Testis (tissue), 3 donors: ENCODE results near the gene MAP2K4. TPM values are rescaled to one million over a fixed set of nuclear protein-coding genes. Genes with fewer than 3 reads are reported as not detected.

Source experiments
- DNase-seq: peaks from one replicate; pipeline ENCODE4 v3.0.0-alpha.2; 2019
- H3K27ac ChIP-seq, 2 donors: fragments of 200-600 bp; sonication (generic); one replicate each; pipeline ENCODE4 v1.5.1; 2019
- H3K27me3 ChIP-seq: fragments of 200-600 bp; sonication (generic); one replicate; pipeline ENCODE4 v1.5.1; 2019
- H3K36me3 ChIP-seq: fragments of 200-600 bp; sonication (generic); one replicate; pipeline ENCODE4 v1.5.1; 2017; ENCODE audit warnings: low read depth; ENCODE audit errors: missing control alignments
- H3K4me1 ChIP-seq: fragments of 200-600 bp; sonication (generic); one replicate; pipeline ENCODE4 v1.5.1; 2019
- H3K4me3 ChIP-seq, 2 donors: fragments of 200-600 bp; sonication (generic); one replicate each; pipeline ENCODE4 v1.5.1; 2017 to 2019
- H3K9me3 ChIP-seq: fragments of 200-600 bp; sonication (generic); one replicate; pipeline ENCODE4 v1.5.1; 2017
- CTCF ChIP-seq, 3 experiments: fragments of 450-650 bp in 2 of 3; fragments of 200-600 bp in 1 of 3; sonication (generic) in 1 of 3; IDR thresholded peaks; one replicate each; pipeline ENCODE4 v1.5.1; 2016 to 2019; ENCODE audit warnings: antibody characterized with exemption in 3 of 3, mild to moderate bottlenecking in 2 of 3, moderate library complexity in 1 of 3
- POLR2A ChIP-seq: fragments of 450-650 bp; IDR thresholded peaks from one replicate; pipeline ENCODE4 v1.6.1; 2017; ENCODE audit warnings: antibody characterized with exemption, mild to moderate bottlenecking, moderate library complexity
- WGBS, 2 donors: methylation state at CpG; one replicate each; pipeline ENCODE4 v1.1.5; 2018; 5-methylcytosine and 5-hydroxymethylcytosine counted together
- intact Hi-C: fragments of 100-400 bp; cut with DNase I; formaldehyde crosslinking; loops from one replicate; pipeline ENCODE4 v1.15.1; 2023; ENCODE audit warnings: low total_unique reads
- polyA plus RNA-seq: library from polyadenylated mRNA; stranded (reverse); fragments of 350-450 nt; fragmentation: Illumina TruSeq; extraction: RNeasy Lipid Tissue Mini Kit (QIAGEN cat#74804); gene quantifications from one replicate; pipeline ENCODE4 v1.2.3, GENCODE V29; 2014; ENCODE audit warnings: low read depth, low replicate concordance; ENCODE audit not compliant: insufficient read depth
- total RNA-seq, 2 donors: library from RNA; depleted of rRNA; stranded (reverse); fragments of >200 nt; gene quantifications; one replicate each; pipeline ENCODE4 v1.2.3, GENCODE V29; 2016

MAP2K4 gene
- total and polyA plus RNA-seq, 3 donors from 2014 or later, result 22.4 to 47.7 (median 46.3) TPM

GRCh38 chr17:12021623-12022140 lies 1.0 kb downstream of the MAP2K4 start:
- 0% methylated on average over 3 of the region's 3 CpGs for WGBS, 2 donors
- TF ChIP-seq POLR2A, result no peak
- no peak for TF ChIP-seq CTCF (IDR thresholded peaks at IDR 0.05)
- intact Hi-C loops, result no loop called here
- no peak for DNase-seq
- peak overlapping the region; percentile 86 to 99 for H3K4me3 ChIP-seq
- no peaks in the 10 kb centered on the region for H3K9me3 ChIP-seq
- peak overlapping the region; percentile 79 to 91 for H3K27ac ChIP-seq
- peaks cover 14% of the 10 kb centered on the region for H3K4me1 ChIP-seq
- H3K27me3 ChIP-seq, result no peaks in the 10 kb centered on the region
- H3K36me3 ChIP-seq, result no peaks in the 10 kb centered on the region

- Histone ChIP-seq H3K9me3 (no peaks in the 10 kb centered on the region), H3K27ac (no peak overlapping the region), H3K27me3 (no peaks in the 10 kb centered on the region), H3K4me3 (no peak overlapping the region), H3K36me3 (no peaks in the 10 kb centered on the region), H3K4me1 (peaks cover 14% of the 10 kb centered on the region)
- no peak for DNase-seq
- TF ChIP-seq POLR2A (no peak), CTCF (IDR thresholded peaks at IDR 0.05) (no peak)
- WGBS, 2 donors, result 54 to 55% methylated on average over 2 of the region's 2 CpGs
- intact Hi-C loops, result no loop called here
Observed at GRCh38 chr17:12022310-12022709, 1.6 kb downstream of the MAP2K4 start.

- Histone ChIP-seq H3K4me3 (no peak overlapping the region), H3K9me3 (no peaks in the 10 kb centered on the region), H3K36me3 (no peaks in the 10 kb centered on the region), H3K27me3 (no peaks in the 10 kb centered on the region), H3K4me1 (peaks cover 14% of the 10 kb centered on the region), H3K27ac (no peak overlapping the region)
- no peak for TF ChIP-seq POLR2A
- TF ChIP-seq CTCF (IDR thresholded peaks at IDR 0.05), result no peak
- DNase-seq, result no peak
- 53 to 58% methylated on average over 1 of the region's 1 CpG for WGBS, 2 donors
- intact Hi-C loops, result no loop called here
Observed at GRCh38 chr17:12024327-12024726, 3.6 kb downstream of the MAP2K4 start.

- H3K36me3 ChIP-seq, result no peaks in the 10 kb centered on the region
- DNase-seq, result no peak
- intact Hi-C loops, result no loop called here
- H3K4me1 ChIP-seq, result peaks cover 7% of the 10 kb centered on the region
- no peaks in the 10 kb centered on the region for H3K27me3 ChIP-seq
- WGBS, 2 donors, result 75 to 93% methylated on average over 1 of the region's 1 CpG
- no peak overlapping the region for H3K27ac ChIP-seq
- no peak for TF ChIP-seq POLR2A
- no peak for TF ChIP-seq CTCF (IDR thresholded peaks at IDR 0.05)
- H3K4me3 ChIP-seq, result no peak overlapping the region
- H3K9me3 ChIP-seq, result no peaks in the 10 kb centered on the region
Observed at GRCh38 chr17:12027658-12028057, 7.0 kb downstream of the MAP2K4 start.

- TF ChIP-seq CTCF (IDR thresholded peaks at IDR 0.05) (no peak), POLR2A (no peak)
- H3K9me3 ChIP-seq, result no peaks in the 10 kb centered on the region
- no peaks in the 10 kb centered on the region for H3K36me3 ChIP-seq
- H3K27ac ChIP-seq, result no peak overlapping the region
- no peak for DNase-seq
- intact Hi-C loops, result no loop called here
- WGBS, 2 donors, result 91 to 93% methylated on average over 2 of the region's 2 CpGs
- no peak overlapping the region for H3K4me3 ChIP-seq
- H3K4me1 ChIP-seq, result no peaks in the 10 kb centered on the region
- no peaks in the 10 kb centered on the region for H3K27me3 ChIP-seq
Observed at GRCh38 chr17:12028611-12029010, 7.9 kb downstream of the MAP2K4 start.
